Fibroblast of the aortic adventitia (primary cell): ENCODE results near the gene RBMS2. TPM values are rescaled to one million over a fixed set of nuclear protein-coding genes. Genes with fewer than 3 reads are reported as not detected.

Source experiments
- DNase-seq: peaks from one replicate; pipeline ENCODE4 v3.0.0-alpha.2; 2010; ENCODE audit warnings: low read depth
- H3K4me3 ChIP-seq: 2 replicates; pipeline ENCODE4 v1.5.1; 2011; ENCODE audit warnings: low read depth, mild to moderate bottlenecking, control low read depth, low read length, moderate library complexity
- CTCF ChIP-seq: IDR thresholded peaks from 2 replicates; pipeline ENCODE4 v1.5.1; 2011; ENCODE audit warnings: mild to moderate bottlenecking, low read length, control low read depth, inconsistent platforms; ENCODE audit not compliant: insufficient read depth
- small RNA-seq: library from RNA; depleted of rRNA; stranded (forward); fragments of <200 nt; gene quantifications from one replicate; pipeline ENCODE3, GENCODE V24; 2012
- total RNA-seq: library from RNA; depleted of rRNA; stranded (reverse); fragments of >200 nt; gene quantifications from 2 replicates; pipeline ENCODE4 v1.2.3, GENCODE V29; 2012; ENCODE audit warnings: low replicate concordance

Gene RBMS2
- total RNA-seq, 1 donor = 19.2 TPM

- no peak for TF ChIP-seq CTCF
- DNase-seq = peak; percentile 84
- peak overlapping the region; percentile 92 for H3K4me3 ChIP-seq
These were observed 114.4 kb downstream of the RBMS2 start for GRCh38 chr12:56635806-56636674.

GRCh38 chr12:56636675-56637540 is 115.3 kb downstream of the RBMS2 start:
- peak; percentile 100 for DNase-seq

GRCh38 chr12:56637621-56638020 is 116.0 kb downstream of the RBMS2 start:
- TF ChIP-seq CTCF = no peak
- no peak for DNase-seq
- no peak overlapping the region for H3K4me3 ChIP-seq

More at GRCh38 chr12:56636675-56637540, 115.3 kb downstream of the RBMS2 start:
- TF ChIP-seq CTCF = peak; percentile 73
- H3K4me3 ChIP-seq = peak overlapping the region; percentile 92

GRCh38 chr12:56641219-56641618 is 119.6 kb downstream of the RBMS2 start:
- TF ChIP-seq CTCF = no peak
- H3K4me3 ChIP-seq = no peak overlapping the region
- no peak for DNase-seq

- peak overlapping the region; percentile 99 for H3K4me3 ChIP-seq
- peak; percentile 34 for DNase-seq
- TF ChIP-seq CTCF = no peak
These were observed 123.0 kb downstream of the RBMS2 start for GRCh38 chr12:56644654-56645053.

- TF ChIP-seq CTCF = no peak
- peak overlapping the region; percentile 99 for H3K4me3 ChIP-seq
- DNase-seq = no peak
These were observed 123.6 kb downstream of the RBMS2 start for GRCh38 chr12:56645201-56645716.

Small RNAs within 50 kb of the gene (small RNA-seq; reads per million reads assigned to genes)
- gene RNU6-343P (not detected), gene SNORD59A (5,644 reads per million, percentile 100 among the genes with 10 or more reads in this experiment)

Other genes with a start within 250 kb of the RBMS2 start
- gene CS, start 221.5 kb upstream of the RBMS2 start, total RNA-seq = 40.9 and 117 TPM in 2 replicates
- gene CNPY2, start 205.8 kb upstream of the RBMS2 start, total RNA-seq = 76.1 and 120 TPM in 2 replicates
- 23.0 and 37.7 TPM in 2 replicates for gene PAN2, start 187.8 kb upstream of the RBMS2 start, total RNA-seq
- gene IL23A, start 182.9 kb upstream of the RBMS2 start, total RNA-seq = not detected in 2 replicates
- 268 and 280 TPM in 2 replicates for gene STAT2, start 161.7 kb upstream of the RBMS2 start, total RNA-seq
- not detected in 2 replicates for gene APOF, start 159.0 kb upstream of the RBMS2 start, total RNA-seq
- gene TIMELESS, start 72.4 kb upstream of the RBMS2 start, total RNA-seq = 1.6 and 15.9 TPM in 2 replicates
- not detected in 2 replicates for gene MIP, start 67.2 kb upstream of the RBMS2 start, total RNA-seq
- gene SPRYD4, start 53.2 kb upstream of the RBMS2 start, total RNA-seq = 2.3 and 3.0 TPM in 2 replicates
- 0.36 TPM in 1 of 2 replicates, not detected in the other for gene GLS2, start 33.7 kb upstream of the RBMS2 start, total RNA-seq
- gene BAZ2A, start 108.5 kb downstream of the RBMS2 start, total RNA-seq = 35.0 and 53.4 TPM in 2 replicates
- gene ATP5F1B, start 124.2 kb downstream of the RBMS2 start, total RNA-seq = 318 and 385 TPM in 2 replicates
- 51.7 and 129 TPM in 2 replicates for gene PTGES3, start 166.5 kb downstream of the RBMS2 start, total RNA-seq
- 960 and 1,713 TPM in 2 replicates for gene NACA, start 203.5 kb downstream of the RBMS2 start, total RNA-seq
- gene PRIM1, start 230.5 kb downstream of the RBMS2 start, total RNA-seq = 4.3 and 38.0 TPM in 2 replicates
- 0.72 and 2.0 TPM in 2 replicates for gene HSD17B6, start 241.5 kb downstream of the RBMS2 start, total RNA-seq